ENCODE measurements around the gene CRKL.

Gene CRKL

GRCh38 chr22:20986365-20986764, 69.2 kb downstream of the CRKL start:
- no peak for DNase-seq (ENCODE audit: low read depth)
- TF ChIP-seq CTCF (IDR thresholded peaks at IDR 0.05; ENCODE audit: control insufficient read depth, insufficient read depth, low read depth, low read length, missing control alignments): no peak
- no peak overlapping the region for H3K4me3 ChIP-seq (ENCODE audit: control insufficient read depth, low read depth, low read length)

GRCh38 chr22:20987375-20987774, 70.2 kb downstream of the CRKL start:
- H3K4me3 ChIP-seq (ENCODE audit: control insufficient read depth, low read depth, low read length): no peak overlapping the region
- TF ChIP-seq CTCF (IDR thresholded peaks at IDR 0.05; ENCODE audit: control insufficient read depth, insufficient read depth, low read depth, low read length, missing control alignments): no peak
- no peak for DNase-seq (ENCODE audit: low read depth)

- no peak for TF ChIP-seq CTCF (IDR thresholded peaks at IDR 0.05; ENCODE audit: control insufficient read depth, insufficient read depth, low read depth, low read length, missing control alignments)
- H3K4me3 ChIP-seq (ENCODE audit: control insufficient read depth, low read depth, low read length): no peak overlapping the region
- DNase-seq (ENCODE audit: low read depth): no peak
These were observed 71.5 kb downstream of the CRKL start for GRCh38 chr22:20988573-20989322.

- no peak for DNase-seq (ENCODE audit: low read depth)
- no peak for TF ChIP-seq CTCF (IDR thresholded peaks at IDR 0.05; ENCODE audit: control insufficient read depth, insufficient read depth, low read depth, low read length, missing control alignments)
These were observed 72.3 kb downstream of the CRKL start for GRCh38 chr22:20989323-20990138.

GRCh38 chr22:20990184-20991180, 73.3 kb downstream of the CRKL start:
- TF ChIP-seq CTCF (IDR thresholded peaks at IDR 0.05; ENCODE audit: control insufficient read depth, insufficient read depth, low read depth, low read length, missing control alignments): no peak
- no peak overlapping the region for H3K4me3 ChIP-seq (ENCODE audit: control insufficient read depth, low read depth, low read length)
- DNase-seq (ENCODE audit: low read depth): no peak

More at GRCh38 chr22:20989323-20990138, 72.3 kb downstream of the CRKL start:
- no peak overlapping the region for H3K4me3 ChIP-seq (ENCODE audit: control insufficient read depth, low read depth, low read length)
